ENCODE data around the gene CHIA.

The CHIA gene

DNA sequence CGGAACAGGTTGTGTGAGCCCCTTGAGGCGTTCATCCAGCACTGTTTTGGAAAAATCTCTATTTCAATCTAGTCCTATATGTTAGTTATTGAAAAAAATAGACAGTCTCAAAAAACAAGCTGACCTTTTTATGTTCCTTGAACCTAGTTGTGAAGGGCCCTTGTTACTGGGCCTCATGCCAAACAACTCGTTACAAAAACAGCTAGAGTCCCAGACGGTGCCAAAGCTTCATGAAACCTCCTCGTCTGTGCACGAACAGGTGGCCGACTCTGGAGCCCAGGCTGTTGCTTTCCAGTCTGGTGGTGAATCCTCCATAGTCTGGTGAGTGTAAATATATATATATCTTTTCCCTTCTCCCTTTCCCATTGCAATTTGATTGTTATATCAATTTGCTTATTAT is at the start of gene CHIA:
Gene CHIA, plus strand, starts transcription at position 222 of the 400 bp plus-strand sequence. CDS start 19,617 bp downstream, outside the sequence.
- H3K4me1 ChIP-seq (ENCODE audit: control insufficient read depth, insufficient read depth, low read length) = no peaks in the 10 kb centered on the region
- no peaks in the 10 kb centered on the region for H3K36me3 ChIP-seq (ENCODE audit: control insufficient read depth, insufficient read depth, low read length)
- H3K4me3 ChIP-seq (ENCODE audit: low read depth, low read length) = no peak within 1 kb of the TSS
- no peak within 1 kb of the TSS for H3K9ac ChIP-seq (ENCODE audit: low read length)
- peaks cover 3% of the 10 kb centered on the region; the same call in 1 of the 2 replicates for H3K9me3 ChIP-seq (ENCODE audit: control insufficient read depth, insufficient read depth, low read depth, low read length)
- H3K27me3 ChIP-seq (ENCODE audit: control insufficient read depth, insufficient read depth, low read length) = no peaks in the 10 kb centered on the region
- H3K27ac ChIP-seq (ENCODE audit: low read depth, low read length) = no peak within 1 kb of the TSS

DNA sequence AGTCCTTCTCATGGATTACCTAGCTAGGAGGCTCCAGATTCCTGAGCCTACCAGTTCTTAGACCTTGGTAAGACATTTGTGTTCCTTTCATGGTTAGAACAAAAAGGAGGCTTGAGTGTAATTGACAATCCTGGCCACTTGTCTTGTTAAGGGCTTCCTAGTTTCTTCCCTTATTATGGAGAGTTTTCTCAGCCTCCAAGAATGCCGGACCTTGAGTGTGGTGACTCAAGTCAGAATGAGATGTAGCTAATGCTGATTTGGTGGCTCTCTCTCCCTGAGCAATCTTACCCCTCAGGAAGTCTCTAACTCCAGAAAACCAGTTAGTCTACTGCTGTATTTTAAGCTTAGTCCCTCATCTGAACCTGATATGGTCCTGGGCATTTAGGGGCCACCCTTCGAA is 48.9 kb upstream of the CHIA start:
- Histone ChIP-seq H3K4me1 (ENCODE audit: control insufficient read depth, insufficient read depth, low read length) (no peaks in the 10 kb centered on the region), H3K9me3 (ENCODE audit: control insufficient read depth, insufficient read depth, low read depth, low read length) (no peaks in the 10 kb centered on the region), H3K27ac (ENCODE audit: low read depth, low read length) (no peak overlapping the region), H3K27me3 (ENCODE audit: control insufficient read depth, insufficient read depth, low read length) (no peaks in the 10 kb centered on the region), H3K4me3 (ENCODE audit: low read depth, low read length) (no peak overlapping the region), H3K36me3 (ENCODE audit: control insufficient read depth, insufficient read depth, low read length) (no peaks in the 10 kb centered on the region), H3K9ac (ENCODE audit: low read length) (no peak overlapping the region)

DNA sequence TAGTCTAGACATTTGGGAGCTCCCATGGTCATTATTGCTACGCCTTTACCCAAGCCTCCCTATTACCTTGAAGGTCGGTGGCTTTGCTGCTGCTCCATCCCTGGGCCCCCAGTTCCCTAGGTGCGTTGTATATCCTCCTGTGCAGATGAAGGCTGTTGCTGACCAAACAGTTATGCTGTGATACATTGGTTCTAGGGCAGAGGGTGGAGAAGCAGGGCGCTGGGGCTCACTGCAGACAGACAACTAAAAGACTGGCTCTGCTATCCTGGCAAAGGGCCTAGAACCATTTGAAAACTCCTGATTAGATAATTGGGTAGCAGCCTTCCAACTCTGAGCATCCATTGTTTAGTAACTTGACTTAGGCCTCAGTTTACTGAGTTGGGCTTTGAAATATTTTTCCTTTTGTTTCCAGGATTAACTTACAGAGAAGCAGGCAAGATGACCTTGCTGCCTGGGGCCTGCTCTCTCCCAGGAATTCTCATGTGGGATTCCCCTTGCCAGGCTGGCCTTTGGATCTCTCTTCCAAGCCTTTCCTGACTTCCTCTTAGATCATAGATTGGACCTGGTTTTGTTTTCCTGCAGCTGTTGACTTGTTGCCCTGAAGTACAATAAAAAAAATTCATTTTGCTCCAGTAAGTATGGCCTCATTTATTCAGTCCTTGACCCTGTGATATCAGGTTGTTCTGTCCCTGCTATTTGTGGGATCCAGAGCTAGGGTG is 47.7 kb upstream of the CHIA start:
- H3K4me3 ChIP-seq (ENCODE audit: low read depth, low read length) = no peak overlapping the region
- no peaks in the 10 kb centered on the region for H3K27me3 ChIP-seq (ENCODE audit: control insufficient read depth, insufficient read depth, low read length)
- H3K9ac ChIP-seq (ENCODE audit: low read length) = no peak overlapping the region
- H3K9me3 ChIP-seq (ENCODE audit: control insufficient read depth, insufficient read depth, low read depth, low read length) = no peaks in the 10 kb centered on the region
- no peaks in the 10 kb centered on the region for H3K4me1 ChIP-seq (ENCODE audit: control insufficient read depth, insufficient read depth, low read length)
- no peak overlapping the region for H3K27ac ChIP-seq (ENCODE audit: low read depth, low read length)
- H3K36me3 ChIP-seq (ENCODE audit: control insufficient read depth, insufficient read depth, low read length) = no peaks in the 10 kb centered on the region

DNA sequence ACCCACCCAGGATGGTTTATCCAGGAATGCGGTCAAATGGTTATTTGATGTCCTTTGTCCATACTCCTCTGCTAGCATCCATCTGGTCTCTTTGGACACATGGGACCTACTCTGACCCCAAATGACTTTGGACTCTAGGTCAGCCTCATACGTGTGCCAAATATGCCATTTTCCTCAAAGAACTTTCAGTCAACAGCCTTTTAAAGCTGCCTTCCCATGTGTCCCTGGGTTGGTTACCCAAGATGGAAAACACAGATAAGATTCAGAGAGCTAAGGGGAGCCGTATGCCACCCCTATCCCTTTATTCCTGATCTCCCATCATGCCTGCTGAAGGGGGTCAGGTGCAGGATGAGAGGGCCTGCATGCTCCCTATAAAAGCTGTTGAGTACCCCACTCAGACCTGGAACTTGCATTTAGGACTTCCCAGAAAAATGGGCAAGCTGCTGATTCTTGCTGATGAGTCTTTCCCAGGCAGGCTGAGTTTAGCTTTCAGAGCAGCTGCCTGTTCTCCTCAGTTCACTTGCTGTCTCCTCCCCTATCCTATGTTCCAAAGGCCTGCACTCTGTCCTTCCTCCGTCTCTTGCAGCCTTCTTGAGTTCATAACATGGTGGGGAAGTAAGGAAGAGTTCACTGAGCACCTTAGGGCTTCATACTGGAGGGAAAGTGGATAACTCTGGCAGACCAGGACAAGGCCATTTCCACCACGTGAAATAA is 43.4 kb upstream of the CHIA start:
- H3K4me1 ChIP-seq (ENCODE audit: control insufficient read depth, insufficient read depth, low read length) = no peaks in the 10 kb centered on the region
- no peaks in the 10 kb centered on the region for H3K27me3 ChIP-seq (ENCODE audit: control insufficient read depth, insufficient read depth, low read length)
- no peak overlapping the region for H3K4me3 ChIP-seq (ENCODE audit: low read depth, low read length)
- H3K36me3 ChIP-seq (ENCODE audit: control insufficient read depth, insufficient read depth, low read length) = no peaks in the 10 kb centered on the region
- H3K27ac ChIP-seq (ENCODE audit: low read depth, low read length) = no peak overlapping the region
- H3K9ac ChIP-seq (ENCODE audit: low read length) = no peak overlapping the region
- H3K9me3 ChIP-seq (ENCODE audit: control insufficient read depth, insufficient read depth, low read depth, low read length) = no peaks in the 10 kb centered on the region

DNA sequence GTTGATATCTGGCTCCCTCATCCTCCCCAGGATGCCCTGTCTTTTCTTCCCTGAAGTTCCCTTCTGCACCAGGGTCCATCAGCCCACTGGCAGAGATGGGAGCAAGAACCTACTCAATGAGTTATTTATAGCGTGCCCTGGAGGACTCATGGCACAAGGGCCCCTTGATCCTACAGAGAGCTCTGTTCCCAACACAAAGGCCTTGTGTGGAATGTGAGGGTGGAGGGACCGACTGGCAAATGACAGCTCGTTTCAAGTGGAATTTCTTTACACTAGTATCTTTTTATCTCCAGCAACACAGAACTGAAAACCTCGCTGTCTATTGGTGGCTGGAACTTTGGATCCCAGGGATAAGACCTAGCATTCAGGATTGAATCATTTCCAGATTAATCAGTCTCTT is 40.7 kb upstream of the CHIA start:
- Histone ChIP-seq H3K4me3 (ENCODE audit: low read depth, low read length) (no peak overlapping the region), H3K27me3 (ENCODE audit: control insufficient read depth, insufficient read depth, low read length) (no peaks in the 10 kb centered on the region), H3K9me3 (ENCODE audit: control insufficient read depth, insufficient read depth, low read depth, low read length) (no peaks in the 10 kb centered on the region), H3K27ac (ENCODE audit: low read depth, low read length) (no peak overlapping the region), H3K9ac (ENCODE audit: low read length) (no peak overlapping the region), H3K36me3 (ENCODE audit: control insufficient read depth, insufficient read depth, low read length) (no peaks in the 10 kb centered on the region), H3K4me1 (ENCODE audit: control insufficient read depth, insufficient read depth, low read length) (no peaks in the 10 kb centered on the region)

DNA sequence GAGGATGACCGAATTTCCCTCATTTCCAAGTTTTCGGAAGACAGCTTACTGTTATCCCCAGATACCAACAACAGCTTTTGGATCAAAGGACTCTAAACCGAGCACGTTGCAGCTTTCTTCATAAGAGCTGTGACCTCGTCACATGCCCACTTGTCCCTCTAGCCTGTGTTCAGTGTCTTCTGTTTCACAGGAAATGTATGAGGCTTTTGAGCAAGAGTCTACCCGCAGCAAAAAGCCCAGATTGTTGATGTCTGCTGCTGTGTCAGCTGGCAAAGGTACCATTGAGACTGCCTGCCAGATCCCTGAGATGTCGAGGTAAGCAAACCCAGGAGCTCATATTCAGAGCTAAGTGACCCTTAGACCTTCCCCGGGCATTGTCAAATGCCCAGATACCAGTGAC is 39.1 kb upstream of the CHIA start:
- 0 out of 2 replicates have a peak, but pooled peaks cover 4% of the 10 kb centered on the region for H3K27me3 ChIP-seq (ENCODE audit: control insufficient read depth, insufficient read depth, low read length)
- no peaks in the 10 kb centered on the region for H3K36me3 ChIP-seq (ENCODE audit: control insufficient read depth, insufficient read depth, low read length)
- no peak overlapping the region for H3K4me3 ChIP-seq (ENCODE audit: low read depth, low read length)

DNA sequence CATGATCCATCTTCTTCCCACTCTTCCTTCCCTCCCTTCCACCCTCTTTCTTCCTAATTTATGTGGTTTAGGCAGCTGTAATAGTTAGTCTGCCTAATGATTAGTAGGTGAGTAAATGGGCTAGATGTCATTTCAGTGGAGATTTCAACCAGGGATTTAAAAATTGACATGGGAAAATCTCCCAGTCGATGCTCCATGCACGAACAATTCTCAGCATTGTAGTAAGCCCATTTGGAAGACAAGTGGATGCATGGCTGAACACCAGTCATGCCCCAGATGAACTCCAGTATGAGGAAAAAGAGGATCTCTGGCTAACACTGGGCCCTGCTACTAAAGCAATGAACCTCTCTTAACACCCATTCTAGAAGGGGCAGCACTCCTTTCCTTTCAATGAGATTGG is 37.9 kb upstream of the CHIA start:
- Histone ChIP-seq H3K4me3 (ENCODE audit: low read depth, low read length) (no peak overlapping the region), H3K9me3 (ENCODE audit: control insufficient read depth, insufficient read depth, low read depth, low read length) (no peaks in the 10 kb centered on the region), H3K4me1 (ENCODE audit: control insufficient read depth, insufficient read depth, low read length) (no peaks in the 10 kb centered on the region), H3K27me3 (ENCODE audit: control insufficient read depth, insufficient read depth, low read length) (0 out of 2 replicates have a peak, but pooled peaks cover 4% of the 10 kb centered on the region), H3K9ac (ENCODE audit: low read length) (no peak overlapping the region), H3K27ac (ENCODE audit: low read depth, low read length) (no peak overlapping the region), H3K36me3 (ENCODE audit: control insufficient read depth, insufficient read depth, low read length) (no peaks in the 10 kb centered on the region)

More for the DNA sequence above, 39.1 kb upstream of the CHIA start:
- H3K9me3 ChIP-seq (ENCODE audit: control insufficient read depth, insufficient read depth, low read depth, low read length) = no peaks in the 10 kb centered on the region
- no peak overlapping the region for H3K9ac ChIP-seq (ENCODE audit: low read length)
- no peaks in the 10 kb centered on the region for H3K4me1 ChIP-seq (ENCODE audit: control insufficient read depth, insufficient read depth, low read length)
- H3K27ac ChIP-seq (ENCODE audit: low read depth, low read length) = no peak overlapping the region

DNA sequence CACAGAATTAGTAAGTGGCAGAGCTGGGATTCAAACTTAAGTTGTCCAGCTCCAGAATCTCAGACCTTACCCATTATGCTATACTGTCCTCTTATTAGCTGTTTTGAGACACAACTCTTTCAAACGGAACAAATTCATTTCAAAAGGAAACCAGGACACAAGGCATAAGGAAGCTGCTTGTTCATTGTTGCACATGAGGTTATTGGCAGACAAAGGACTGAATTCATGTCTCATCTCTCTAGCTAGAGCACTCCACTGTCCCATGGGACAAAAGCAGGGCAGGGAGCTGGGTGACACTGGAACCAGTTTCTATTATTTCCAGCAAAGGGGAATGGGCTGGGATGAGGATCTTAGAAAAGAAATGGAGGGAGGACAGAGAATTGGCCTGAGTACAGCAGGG is 36.8 kb upstream of the CHIA start:
- H3K36me3 ChIP-seq (ENCODE audit: control insufficient read depth, insufficient read depth, low read length) = no peaks in the 10 kb centered on the region
- H3K9me3 ChIP-seq (ENCODE audit: control insufficient read depth, insufficient read depth, low read depth, low read length) = no peaks in the 10 kb centered on the region
- no peak overlapping the region for H3K9ac ChIP-seq (ENCODE audit: low read length)
- no peaks in the 10 kb centered on the region for H3K4me1 ChIP-seq (ENCODE audit: control insufficient read depth, insufficient read depth, low read length)
- H3K27ac ChIP-seq (ENCODE audit: low read depth, low read length) = no peak overlapping the region
- H3K4me3 ChIP-seq (ENCODE audit: low read depth, low read length) = no peak overlapping the region
- H3K27me3 ChIP-seq (ENCODE audit: control insufficient read depth, insufficient read depth, low read length) = 0 out of 2 replicates have a peak, but pooled peaks cover 4% of the 10 kb centered on the region

DNA sequence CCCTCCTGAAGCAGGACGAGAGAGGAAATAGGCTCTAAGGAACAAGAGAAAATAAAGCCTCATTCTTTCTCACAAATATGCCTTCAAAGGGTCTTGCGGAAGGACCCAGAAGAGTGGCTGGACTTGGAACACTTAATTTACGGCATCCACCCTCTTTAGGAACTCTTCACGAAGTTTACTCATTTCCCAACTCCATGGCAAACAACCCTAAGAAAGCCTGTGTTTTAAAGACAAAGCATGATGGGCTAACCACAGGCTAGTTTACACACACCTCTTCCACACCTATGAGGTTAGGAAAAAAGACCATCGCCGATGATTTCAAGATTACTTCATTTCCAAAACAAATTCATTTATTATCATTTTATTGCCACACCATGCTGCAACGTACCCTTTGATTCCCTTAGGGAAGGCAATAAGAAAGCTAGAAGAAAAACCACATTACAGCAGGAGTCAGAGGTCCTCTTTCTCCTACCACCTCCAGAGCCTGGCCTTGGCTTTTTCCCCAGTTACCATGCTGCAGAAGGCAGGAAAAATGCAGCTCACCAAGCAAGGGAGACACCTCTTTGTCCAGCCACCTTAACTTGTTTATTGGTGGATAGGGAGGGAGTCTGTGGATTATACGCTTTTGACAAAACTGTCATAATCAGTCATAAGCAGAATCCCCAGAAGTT is 33.5 kb upstream of the CHIA start:
- Histone ChIP-seq H3K4me3 (ENCODE audit: low read depth, low read length) (no peak overlapping the region), H3K9ac (ENCODE audit: low read length) (no peak overlapping the region), H3K9me3 (ENCODE audit: control insufficient read depth, insufficient read depth, low read depth, low read length) (peaks cover 4% of the 10 kb centered on the region; the same call in 1 of the 2 replicates), H3K27me3 (ENCODE audit: control insufficient read depth, insufficient read depth, low read length) (0 out of 2 replicates have a peak, but pooled peaks cover 4% of the 10 kb centered on the region), H3K4me1 (ENCODE audit: control insufficient read depth, insufficient read depth, low read length) (0 out of 2 replicates have a peak, but pooled peaks cover 3% of the 10 kb centered on the region), H3K27ac (ENCODE audit: low read depth, low read length) (no peak overlapping the region), H3K36me3 (ENCODE audit: control insufficient read depth, insufficient read depth, low read length) (no peaks in the 10 kb centered on the region)

DNA sequence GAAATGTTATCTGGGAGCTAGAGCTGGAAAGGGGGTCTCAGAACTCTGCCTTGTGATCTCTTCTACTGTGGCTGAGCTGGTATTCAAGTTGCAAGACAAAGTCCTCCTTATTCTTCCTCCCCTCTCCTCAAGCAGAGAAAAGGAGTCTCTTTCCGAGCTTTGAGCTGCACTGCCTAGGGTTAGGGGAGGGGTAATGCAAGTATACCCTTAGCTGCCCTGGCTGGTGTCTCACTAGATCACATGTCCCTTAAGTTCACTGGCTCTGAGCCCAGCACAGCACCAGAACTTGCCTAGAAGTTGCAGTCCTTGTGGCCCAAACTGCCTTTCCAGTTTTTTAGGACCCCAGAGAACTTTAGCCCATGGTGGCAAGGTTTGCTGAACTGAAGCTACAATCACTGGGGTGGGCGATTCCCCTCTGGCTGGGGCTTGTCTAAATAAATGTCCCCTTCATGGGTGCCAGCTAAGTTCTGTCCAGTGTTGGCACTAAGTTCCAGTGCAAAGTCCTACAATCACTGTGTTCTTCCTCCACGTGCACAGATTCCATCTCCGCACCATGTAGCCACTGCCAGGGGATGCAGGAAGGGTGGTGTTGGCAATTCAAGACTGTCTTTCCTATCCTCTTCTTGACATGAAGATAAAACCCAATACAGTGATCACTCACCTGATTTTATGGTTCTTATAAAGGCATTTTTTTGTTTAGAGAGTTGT is 22.7 kb upstream of the CHIA start:
- Histone ChIP-seq H3K27ac (ENCODE audit: low read depth, low read length) (no peak overlapping the region), H3K4me3 (ENCODE audit: low read depth, low read length) (no peak overlapping the region), H3K36me3 (ENCODE audit: control insufficient read depth, insufficient read depth, low read length) (no peaks in the 10 kb centered on the region), H3K9ac (ENCODE audit: low read length) (no peak overlapping the region), H3K9me3 (ENCODE audit: control insufficient read depth, insufficient read depth, low read depth, low read length) (no peaks in the 10 kb centered on the region), H3K27me3 (ENCODE audit: control insufficient read depth, insufficient read depth, low read length) (peaks cover 18% of the 10 kb centered on the region), H3K4me1 (ENCODE audit: control insufficient read depth, insufficient read depth, low read length) (peaks cover 12% of the 10 kb centered on the region; the same call in 1 of the 2 replicates)

Measured in HUES6 (cell line).